ENCODE data around the gene YPEL2. TPM values are rescaled to one million over a fixed set of nuclear protein-coding genes. Genes with fewer than 3 reads are reported as not detected.
A peak's percentile ranks its signal among the peaks of the same experiment; 100 is the strongest.

YPEL2 gene
- total and polyA plus RNA-seq, 2 donors (not counting 1 experiment from before 2014, with no cell fraction given), result 4.8 to 7.8 TPM

GRCh38 chr17:59355030-59355701 lies 23.7 kb downstream of the YPEL2 start:
- H3K27ac ChIP-seq (ENCODE audit: insufficient read depth, low read length), result no peak overlapping the region
- no peak for DNase-seq (ENCODE audit: low read depth in 2 of 2)

GRCh38 chr17:59355702-59356325 lies 24.4 kb downstream of the YPEL2 start:
- no peak overlapping the region for H3K27ac ChIP-seq (ENCODE audit: insufficient read depth, low read length)
- TF ChIP-seq CTCF (conservative IDR thresholded peaks at IDR 0.05 in 1 of 2, IDR thresholded peaks at IDR 0.05 in 1 of 2; ENCODE audit: low read depth in 1 of 2, low read length in 2 of 2) (no peak), EZH2 (IDR thresholded peaks at IDR 0.05; ENCODE audit: low read length, missing control alignments) (no peak)
- no peak overlapping the region for H3K4me2 ChIP-seq (ENCODE audit: extremely low read depth, insufficient read depth, low read length)
- no peak for DNase-seq (ENCODE audit: low read depth in 2 of 2)
- H3K4me1 ChIP-seq (ENCODE audit: control insufficient read depth, extremely low read depth, insufficient read depth, low read length), result peaks cover 9% of the 10 kb centered on the region
- H2AFZ ChIP-seq (ENCODE audit: low read length), result no peak overlapping the region
- no peak overlapping the region for H3K9ac ChIP-seq (ENCODE audit: insufficient read depth, low read length)
- no peak overlapping the region for H3K4me3 ChIP-seq (replicated peaks in 1 of 4; ENCODE audit: control extremely low read depth in 1 of 4, insufficient read depth in 1 of 4, low read depth in 3 of 4, low read length in 4 of 4)
- no peaks in the 10 kb centered on the region for H3K27me3 ChIP-seq (ENCODE audit: control insufficient read depth, insufficient read depth, low read length)
- no peaks in the 10 kb centered on the region for H3K9me3 ChIP-seq (ENCODE audit: control insufficient read depth, insufficient read depth, low read depth, low read length)
- H3K79me2 ChIP-seq (ENCODE audit: control insufficient read depth, insufficient read depth, low read length), result no peaks in the 10 kb centered on the region
- H3K36me3 ChIP-seq (ENCODE audit: control insufficient read depth, insufficient read depth, low read length), result no peaks in the 10 kb centered on the region
- no peaks in the 10 kb centered on the region for H4K20me1 ChIP-seq (ENCODE audit: control insufficient read depth, extremely low read depth, insufficient read depth, low read length)

More at GRCh38 chr17:59355030-59355701, 23.7 kb downstream of the YPEL2 start:
- no peak overlapping the region for H2AFZ ChIP-seq (ENCODE audit: low read length)
- no peaks in the 10 kb centered on the region for H4K20me1 ChIP-seq (ENCODE audit: control insufficient read depth, extremely low read depth, insufficient read depth, low read length)
- H3K79me2 ChIP-seq (ENCODE audit: control insufficient read depth, insufficient read depth, low read length), result no peaks in the 10 kb centered on the region
- H3K27me3 ChIP-seq (ENCODE audit: control insufficient read depth, insufficient read depth, low read length), result no peaks in the 10 kb centered on the region
- H3K4me1 ChIP-seq (ENCODE audit: control insufficient read depth, extremely low read depth, insufficient read depth, low read length), result peaks cover 9% of the 10 kb centered on the region
- no peak overlapping the region for H3K4me2 ChIP-seq (ENCODE audit: extremely low read depth, insufficient read depth, low read length)
- H3K36me3 ChIP-seq (ENCODE audit: control insufficient read depth, insufficient read depth, low read length), result no peaks in the 10 kb centered on the region
- no peak for TF ChIP-seq CTCF (conservative IDR thresholded peaks at IDR 0.05 in 1 of 2, IDR thresholded peaks at IDR 0.05 in 1 of 2; ENCODE audit: low read depth in 1 of 2, low read length in 2 of 2)
- TF ChIP-seq EZH2 (IDR thresholded peaks at IDR 0.05; ENCODE audit: low read length, missing control alignments), result no peak
- no peak overlapping the region for H3K4me3 ChIP-seq (replicated peaks in 1 of 4; ENCODE audit: control extremely low read depth in 1 of 4, insufficient read depth in 1 of 4, low read depth in 3 of 4, low read length in 4 of 4)
- no peaks in the 10 kb centered on the region for H3K9me3 ChIP-seq (ENCODE audit: control insufficient read depth, insufficient read depth, low read depth, low read length)
- no peak overlapping the region for H3K9ac ChIP-seq (ENCODE audit: insufficient read depth, low read length)

- Histone ChIP-seq H2AFZ (ENCODE audit: low read length) (no peak overlapping the region), H3K36me3 (ENCODE audit: control insufficient read depth, insufficient read depth, low read length) (no peaks in the 10 kb centered on the region), H3K4me1 (ENCODE audit: control insufficient read depth, extremely low read depth, insufficient read depth, low read length) (peaks cover 9% of the 10 kb centered on the region), H3K79me2 (ENCODE audit: control insufficient read depth, insufficient read depth, low read length) (no peaks in the 10 kb centered on the region), H3K27ac (ENCODE audit: insufficient read depth, low read length) (no peak overlapping the region), H3K4me2 (ENCODE audit: extremely low read depth, insufficient read depth, low read length) (no peak overlapping the region), H3K27me3 (ENCODE audit: control insufficient read depth, insufficient read depth, low read length) (no peaks in the 10 kb centered on the region), H3K4me3 (replicated peaks in 1 of 4; ENCODE audit: control extremely low read depth in 1 of 4, insufficient read depth in 1 of 4, low read depth in 3 of 4, low read length in 4 of 4) (no peak overlapping the region), H4K20me1 (ENCODE audit: control insufficient read depth, extremely low read depth, insufficient read depth, low read length) (no peaks in the 10 kb centered on the region), H3K9me3 (ENCODE audit: control insufficient read depth, insufficient read depth, low read depth, low read length) (no peaks in the 10 kb centered on the region), H3K9ac (ENCODE audit: insufficient read depth, low read length) (no peak overlapping the region)
- DNase-seq (ENCODE audit: low read depth in 2 of 2), result peak in 1 of 2 donors; percentile 71
- TF ChIP-seq EZH2 (IDR thresholded peaks at IDR 0.05; ENCODE audit: low read length, missing control alignments) (no peak), CTCF (conservative IDR thresholded peaks at IDR 0.05 in 1 of 2, IDR thresholded peaks at IDR 0.05 in 1 of 2; ENCODE audit: low read depth in 1 of 2, low read length in 2 of 2) (no peak)
These were observed 25.2 kb downstream of the YPEL2 start for GRCh38 chr17:59356543-59357218.
